Measurements from ENCODE around the gene TASL. TPM values are rescaled to one million over a fixed set of nuclear protein-coding genes. Genes with fewer than 3 reads are reported as not detected.

TASL gene
- total RNA-seq, 1 donor from 2014 or later: not detected

Other genes starting within 250 kb of the TASL start
- 2.0 TPM for gene GK, start 75.7 kb upstream of the TASL start, total RNA-seq (ENCODE audit: unreplicated experiment)

Measured in glutamatergic neuron (in vitro differentiated cells).